Measurements from ENCODE around the gene UBE2Z.
"Not testable (repeated sequence)": the region's sequence is repeated elsewhere in the genome, so short reads cannot be mapped to it uniquely, and the experiment has no call there.

Gene UBE2Z

GRCh38 chr17:48903401-48903800, 4.8 kb upstream of the UBE2Z start:
- in situ Hi-C loops (cut with MboI; ENCODE audit: low sequenced_read_pairs), result no loop called here

- in situ Hi-C loops (cut with MboI; ENCODE audit: low sequenced_read_pairs), result no loop called here
These were observed 3.8 kb upstream of the UBE2Z start for GRCh38 chr17:48904428-48904827.

- in situ Hi-C loops (cut with MboI; ENCODE audit: low sequenced_read_pairs), result no loop called here
These were observed 2.2 kb upstream of the UBE2Z start for GRCh38 chr17:48905987-48906515.

- in situ Hi-C loops (cut with MboI; ENCODE audit: low sequenced_read_pairs), result no loop called here
These were observed 527 bp upstream of the UBE2Z start for GRCh38 chr17:48907713-48908046.

GRCh38 chr17:48908853-48909394, 717 bp downstream of the UBE2Z start:
- in situ Hi-C loops (cut with MboI; ENCODE audit: low sequenced_read_pairs), result no loop called here

- in situ Hi-C loops (cut with MboI; ENCODE audit: low sequenced_read_pairs), result no loop called here
These were observed 1.6 kb downstream of the UBE2Z start for GRCh38 chr17:48909783-48910182.

GRCh38 chr17:48910370-48910769, 2.2 kb downstream of the UBE2Z start:
- in situ Hi-C loops (cut with MboI; ENCODE audit: low sequenced_read_pairs), result no loop called here

- in situ Hi-C loops (cut with MboI; ENCODE audit: low sequenced_read_pairs), result no loop called here
These were observed 4.3 kb downstream of the UBE2Z start for GRCh38 chr17:48912476-48912875.

GRCh38 chr17:48915459-48916282, 7.5 kb downstream of the UBE2Z start:
- in situ Hi-C loops (cut with MboI; ENCODE audit: low sequenced_read_pairs), result no loop called here

GRCh38 chr17:48925251-48925990, 17.2 kb downstream of the UBE2Z start:
- in situ Hi-C loops (cut with MboI; ENCODE audit: low sequenced_read_pairs), result no loop called here

GRCh38 chr17:48925991-48926342, 17.8 kb downstream of the UBE2Z start:
- in situ Hi-C loops (cut with MboI; ENCODE audit: low sequenced_read_pairs), result no loop called here

- in situ Hi-C loops (cut with MboI; ENCODE audit: low sequenced_read_pairs), result no loop called here
These were observed 20.0 kb downstream of the UBE2Z start for GRCh38 chr17:48927978-48928745.

GRCh38 chr17:48928876-48929811, 20.9 kb downstream of the UBE2Z start:
- in situ Hi-C loops (cut with MboI; ENCODE audit: low sequenced_read_pairs), result no loop called here

- in situ Hi-C loops (cut with MboI; ENCODE audit: low sequenced_read_pairs), result no loop called here
These were observed 21.6 kb downstream of the UBE2Z start for GRCh38 chr17:48929812-48930165.

GRCh38 chr17:48930435-48930873, 22.2 kb downstream of the UBE2Z start:
- in situ Hi-C loops (cut with MboI; ENCODE audit: low sequenced_read_pairs), result no loop called here

GRCh38 chr17:48933035-48933434, 24.8 kb downstream of the UBE2Z start:
- in situ Hi-C loops (cut with MboI; ENCODE audit: low sequenced_read_pairs), result no loop called here

- in situ Hi-C loops (cut with MboI; ENCODE audit: low sequenced_read_pairs), result no loop called here
These were observed 36.5 kb downstream of the UBE2Z start, which contains the start of gene SNF8 for GRCh38 chr17:48944515-48945260. SNF8 (minus strand) TSS chr17:48944842; CDS start chr17:48944734, 108 bp downstream.

GRCh38 chr17:48945261-48945651, 37.0 kb downstream of the UBE2Z start:
- in situ Hi-C loops (cut with MboI; ENCODE audit: low sequenced_read_pairs), result not testable (repeated sequence)

GRCh38 chr17:48951572-48951971, 43.4 kb downstream of the UBE2Z start:
- in situ Hi-C loops (cut with MboI; ENCODE audit: low sequenced_read_pairs), result no loop called here
